Eye (tissue), 1 donor: ENCODE results near the gene COL4A3.

ENCODE experiments used
- DNase-seq: peaks from one replicate; pipeline ENCODE4 v3.0.0-alpha.2; 2015

COL4A3 gene

GRCh38 chr2:227163998-227164762, at the start of gene COL4A3, which contains the start of gene COL4A4:
TSS of gene COL4A3 (plus strand) at chr2:227164624. CDS start at chr2:227164727, 103 bp downstream.
TSS of gene COL4A4 (minus strand) at chr2:227164205. CDS start at chr2:227147483, 16,722 bp downstream.
- DNase-seq = peak; percentile 67

DNA sequence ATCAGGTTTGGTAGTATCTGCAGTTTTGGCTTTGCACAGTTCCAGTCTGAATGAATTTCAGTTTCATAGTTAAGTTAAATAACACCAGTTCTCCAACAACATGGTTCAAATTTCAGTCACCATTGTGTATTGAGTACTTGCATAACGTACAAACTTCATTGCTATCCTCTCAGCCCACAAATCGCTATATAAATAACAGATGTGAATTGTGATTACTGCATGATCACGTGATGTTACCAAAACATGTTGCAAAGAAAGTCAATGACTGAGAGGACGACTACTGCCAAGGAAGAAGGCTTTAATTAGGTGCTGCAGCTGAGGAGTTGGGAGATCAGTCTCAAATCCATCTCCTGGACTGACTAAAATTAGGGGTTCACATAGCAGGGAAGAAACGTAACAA, 48.7 kb upstream of the COL4A3 start:
- DNase-seq = no peak

GRCh38 chr2:227117027-227117426, 47.4 kb upstream of the COL4A3 start:
- no peak for DNase-seq

GRCh38 chr2:227117852-227118251, 46.6 kb upstream of the COL4A3 start:
- DNase-seq = no peak

DNA sequence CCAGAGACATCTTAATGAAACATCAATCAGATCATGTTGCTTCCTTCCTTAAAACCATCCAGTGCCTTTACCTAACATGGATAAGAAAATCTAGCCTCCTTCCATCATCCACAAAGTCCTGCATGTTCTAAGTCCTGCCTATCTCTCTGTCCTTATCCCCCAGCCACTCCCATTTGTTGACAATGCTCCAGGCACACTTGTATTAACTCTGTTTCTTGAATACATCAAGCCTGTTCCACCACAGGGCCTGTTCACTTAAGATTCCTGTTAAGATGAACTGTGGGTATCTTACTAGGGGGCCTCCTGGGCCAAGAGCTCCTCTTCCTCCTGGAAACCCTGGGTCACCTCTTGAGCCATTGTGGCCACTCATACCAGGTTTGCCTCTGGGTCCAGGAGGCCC, 46.1 kb upstream of the COL4A3 start:
- DNase-seq = no peak

DNA sequence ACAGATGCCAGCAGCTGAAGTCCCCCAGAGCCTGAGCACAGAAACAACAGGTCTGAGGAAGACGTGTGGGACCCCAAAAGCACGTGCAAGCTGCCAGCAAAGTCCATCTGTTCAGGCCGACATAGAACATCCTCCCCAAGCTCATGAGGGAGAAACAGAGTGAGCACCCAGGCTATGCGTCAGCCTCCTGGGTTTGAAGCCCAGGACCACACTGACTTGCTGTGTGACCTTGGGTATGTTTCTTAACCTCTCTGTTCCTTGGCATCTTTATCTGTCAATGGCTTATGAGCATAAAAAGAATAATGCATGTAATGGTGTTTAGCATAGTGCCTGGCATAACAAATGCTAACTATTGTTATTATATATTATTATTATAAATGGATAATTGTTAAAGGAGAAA, 40.7 kb upstream of the COL4A3 start:
- DNase-seq = no peak

- no peak for DNase-seq
Measured at GRCh38 chr2:227124811-227125210, 39.6 kb upstream of the COL4A3 start.

DNA sequence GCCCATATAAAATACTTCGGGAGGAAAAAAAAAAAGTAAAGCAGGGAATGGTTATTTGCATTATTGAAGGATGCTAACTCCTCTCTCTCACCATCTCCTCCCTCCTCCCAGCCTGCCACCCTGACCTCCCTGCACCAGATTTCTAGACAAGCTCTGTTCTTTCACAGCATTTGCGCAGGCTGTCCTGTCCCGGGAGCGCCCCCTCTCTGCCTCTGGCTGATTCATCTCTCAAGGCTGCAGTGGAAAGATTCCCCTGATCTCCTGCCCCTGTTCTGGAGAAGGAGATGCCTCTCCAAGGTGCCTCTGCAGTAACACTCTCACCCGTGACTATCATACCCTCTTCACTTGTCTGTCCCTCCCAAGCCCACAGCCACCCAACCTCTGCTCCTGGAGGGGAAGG, 38.9 kb upstream of the COL4A3 start:
- DNase-seq = no peak

- peak; percentile 40 for DNase-seq
Measured at GRCh38 chr2:227127201-227127600, 37.2 kb upstream of the COL4A3 start.

GRCh38 chr2:227130636-227131035, 33.8 kb upstream of the COL4A3 start:
- DNase-seq = no peak

DNA sequence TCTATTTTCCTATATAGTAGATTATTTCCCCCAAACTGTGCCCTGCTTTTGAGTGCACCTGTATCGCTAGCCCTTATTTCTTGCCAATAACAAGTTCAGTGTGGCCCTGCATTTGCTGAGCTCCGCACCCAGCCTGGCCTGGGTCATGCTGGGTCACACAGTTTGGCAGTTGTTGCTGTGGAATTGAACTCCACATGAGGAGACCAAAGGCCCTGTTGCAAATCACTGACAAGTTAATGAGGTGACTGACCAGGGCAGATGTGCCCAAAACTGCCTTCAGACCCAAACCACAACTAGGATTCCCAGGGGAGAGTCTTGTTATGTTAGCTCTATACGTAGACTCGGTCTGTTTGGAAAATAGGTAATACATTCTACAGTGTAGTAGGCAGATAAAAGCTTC, 31.4 kb upstream of the COL4A3 start:
- no peak for DNase-seq

DNA sequence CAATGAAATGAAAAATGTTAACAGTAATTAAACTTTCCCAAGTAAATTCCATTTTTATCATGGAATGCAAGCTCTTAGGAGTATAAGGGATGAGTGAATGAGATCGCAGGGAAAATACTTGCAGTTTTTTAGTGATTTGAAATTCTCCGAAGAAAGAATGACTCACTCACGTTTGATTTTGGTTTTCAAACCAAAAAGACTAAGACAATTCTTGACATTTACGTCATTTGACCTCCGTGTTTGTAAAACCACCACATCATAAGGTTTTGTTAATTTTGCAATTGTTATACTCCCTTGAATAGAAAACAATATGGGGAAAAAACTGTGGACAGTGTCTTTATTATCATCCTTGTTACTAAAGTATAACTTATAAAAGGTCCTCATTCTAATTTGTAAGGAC, 29.8 kb upstream of the COL4A3 start:
- DNase-seq = no peak

DNA sequence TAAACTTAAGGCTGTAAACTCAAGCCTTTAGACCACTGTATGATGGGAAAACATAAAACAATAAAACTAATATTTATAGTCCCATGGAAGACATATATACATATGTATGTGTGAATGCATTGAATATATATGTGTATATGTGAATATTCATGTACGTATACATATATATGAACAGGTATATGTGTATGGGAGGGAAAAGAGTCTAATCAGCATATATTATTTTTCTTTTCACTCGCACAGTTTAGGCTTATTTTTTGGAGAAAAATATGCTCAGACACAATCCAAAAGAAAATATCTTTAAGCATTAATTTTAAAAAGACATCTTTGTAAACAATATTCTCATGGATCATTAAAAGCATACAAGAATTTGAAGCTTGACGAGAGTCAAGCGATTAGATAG, 23.1 kb upstream of the COL4A3 start:
- no peak for DNase-seq

DNA sequence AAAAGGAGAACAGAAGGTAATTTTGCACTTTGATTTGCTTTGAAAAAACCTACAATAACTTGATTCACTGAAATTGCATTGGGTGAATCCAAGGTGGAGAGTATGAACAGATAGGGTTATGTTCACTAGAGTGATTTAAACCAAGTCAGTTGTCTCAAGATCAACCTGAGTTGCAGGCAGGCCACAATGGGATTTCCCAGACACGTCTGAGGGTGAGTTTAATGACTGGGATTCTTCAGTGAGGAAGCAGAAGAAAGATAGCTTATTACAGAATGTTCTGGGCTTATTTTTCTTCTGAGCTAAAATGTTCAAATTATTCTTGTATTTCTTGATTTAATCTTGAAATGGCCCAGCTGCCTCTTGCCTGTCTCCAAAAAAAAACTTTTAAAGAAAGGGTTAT, 20.5 kb upstream of the COL4A3 start:
- DNase-seq = no peak

GRCh38 chr2:227146456-227146855, 18.0 kb upstream of the COL4A3 start:
- DNase-seq = no peak

DNA sequence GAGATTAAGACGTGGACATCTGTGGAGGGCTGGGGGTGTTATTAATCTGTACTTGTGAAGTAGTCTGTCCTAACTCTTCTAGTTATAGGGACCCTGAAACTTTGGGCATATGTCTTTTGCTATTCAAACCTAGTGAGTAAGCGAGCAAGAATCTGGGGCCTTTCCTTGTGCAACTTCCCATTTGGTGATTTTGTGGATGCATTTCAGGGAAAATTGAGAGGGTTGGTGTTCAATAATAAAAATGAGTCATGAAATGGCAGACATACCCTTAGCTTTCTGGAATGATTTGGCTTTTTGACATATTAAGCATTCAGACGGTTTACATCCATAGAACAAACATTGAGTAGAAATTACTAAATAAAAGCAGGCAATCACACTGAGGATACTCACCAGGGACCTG, 17.4 kb upstream of the COL4A3 start:
- DNase-seq = no peak

DNA sequence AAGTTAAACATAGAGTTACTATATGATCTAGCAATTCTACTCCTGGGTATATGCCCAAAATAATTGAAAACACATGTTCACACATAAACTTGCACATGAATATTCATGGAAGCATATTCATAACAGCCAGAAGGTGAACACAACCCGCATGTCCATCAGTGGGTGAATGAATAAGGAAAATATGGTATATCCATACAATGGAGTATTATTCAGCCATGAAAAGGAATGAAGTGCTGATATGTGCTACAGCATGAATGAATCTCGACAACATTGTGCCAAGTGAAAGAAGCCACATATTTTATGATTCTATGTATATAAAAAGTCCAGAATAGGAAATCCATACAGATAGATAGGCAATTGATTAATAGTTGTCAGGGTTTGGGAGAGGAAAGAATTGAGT, 16.3 kb upstream of the COL4A3 start:
- no peak for DNase-seq

- DNase-seq = no peak
Measured at GRCh38 chr2:227150222-227150936, 14.0 kb upstream of the COL4A3 start.

DNA sequence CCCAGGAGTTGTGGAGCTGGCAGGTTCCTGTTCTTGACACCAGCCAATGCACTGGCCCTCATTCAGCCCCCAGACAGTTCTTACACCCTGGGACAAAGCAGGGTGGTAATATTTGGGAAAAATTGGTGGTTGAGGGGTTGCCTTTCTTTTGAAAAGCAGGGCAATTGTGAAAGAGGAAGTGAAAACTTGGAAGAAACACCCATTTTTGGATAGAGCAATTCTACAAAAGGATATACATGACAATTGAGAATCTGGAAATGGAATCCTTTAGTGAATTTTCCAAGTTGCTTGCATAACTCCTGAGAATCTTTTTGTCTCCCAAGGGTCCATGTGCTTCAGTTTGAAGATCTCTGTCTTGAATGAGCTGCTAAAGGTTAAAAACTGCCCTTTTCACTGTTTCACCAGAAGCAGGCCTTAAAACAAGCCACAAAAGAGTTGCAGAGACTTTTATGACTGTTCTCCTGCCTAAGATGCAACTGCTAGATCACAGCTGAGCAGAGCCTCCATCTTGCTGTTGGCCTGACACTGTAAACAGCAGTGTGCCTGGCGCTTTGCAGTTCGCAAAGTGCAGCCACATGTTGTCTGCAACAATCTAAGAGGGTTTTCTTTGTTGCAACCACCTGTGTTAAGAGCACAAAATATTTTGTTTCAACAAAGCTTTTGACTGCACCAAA, 12.2 kb upstream of the COL4A3 start:
- no peak for DNase-seq

- DNase-seq = no peak
Measured at GRCh38 chr2:227153307-227153706, 11.1 kb upstream of the COL4A3 start.

DNA sequence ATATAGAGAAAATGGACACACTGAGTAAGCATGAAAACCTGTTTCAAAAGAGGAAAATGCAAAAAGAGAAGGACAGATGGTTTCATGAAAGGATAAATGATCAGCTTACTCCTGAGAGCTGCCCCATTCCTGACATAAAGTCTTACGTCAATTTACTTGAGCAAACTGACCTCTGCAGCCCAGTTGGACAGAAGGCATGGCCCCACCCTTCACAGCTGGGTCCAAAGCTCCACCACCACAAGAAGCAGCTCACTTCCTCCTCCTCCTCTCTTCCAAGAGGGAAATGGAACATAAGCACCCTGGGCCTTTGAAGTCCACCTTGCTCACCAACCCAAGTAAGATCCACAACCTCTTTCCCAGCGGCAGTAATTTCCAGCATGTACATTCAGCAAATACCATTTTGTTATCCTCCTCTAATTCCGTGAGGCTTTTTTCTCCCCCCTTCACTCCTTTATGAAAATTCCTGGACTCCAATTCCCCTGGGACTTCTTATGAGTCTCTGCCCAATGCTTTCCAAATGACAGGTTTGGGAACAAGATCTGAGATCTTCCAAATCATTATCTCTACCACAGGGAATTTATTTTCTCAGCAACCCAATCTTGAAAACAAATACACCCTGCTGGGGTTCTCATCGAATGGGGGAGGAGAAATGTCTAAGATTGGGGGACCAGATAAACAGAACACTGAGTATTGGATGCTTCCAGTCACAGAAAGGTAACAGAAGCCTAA, 10.5 kb upstream of the COL4A3 start:
- no peak for DNase-seq

GRCh38 chr2:227154986-227155774, 9.2 kb upstream of the COL4A3 start:
- DNase-seq = no peak
